Neural progenitor cell (in vitro differentiated cells): ENCODE data around the gene SLC37A4.

Experiments used
- CTCF ChIP-seq: fragments of 200-600 bp; sonication (generic); IDR thresholded peaks from 2 replicates; pipeline ENCODE4 v1.5.1; 2017; ENCODE audit warnings: antibody characterized with exemption, mild to moderate bottlenecking
- EZH2 ChIP-seq: fragments of 200-600 bp; sonication (generic); IDR thresholded peaks from 2 replicates; pipeline ENCODE4 v1.6.1; 2017; ENCODE audit warnings: antibody characterized with exemption, mild to moderate bottlenecking, moderate library complexity

DNA sequence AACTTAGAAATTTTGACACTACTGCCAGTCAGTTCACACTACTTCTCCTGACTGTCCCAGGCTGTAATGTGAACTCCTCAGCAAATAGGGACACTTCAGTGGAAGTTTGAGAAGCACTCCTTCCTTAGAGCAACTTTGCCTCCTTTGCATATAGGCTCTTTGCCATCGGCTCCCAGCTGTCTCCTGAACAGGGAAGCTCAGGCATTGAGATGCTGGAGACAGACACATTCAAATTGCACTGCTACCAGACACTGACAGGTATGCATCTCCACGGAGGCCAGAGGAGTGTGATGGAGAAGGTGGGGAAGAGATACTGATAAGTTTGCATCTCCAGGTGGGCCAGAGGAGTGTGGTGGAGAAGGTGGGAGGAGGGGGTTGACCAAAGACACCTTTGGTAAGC is 10.7 kb downstream of the SLC37A4 start:
- no peak for TF ChIP-seq CTCF
- TF ChIP-seq EZH2, result no peak
